Adrenal gland (tissue), 5 donors: ENCODE measurements around the gene TRAPPC3.

Experiments used
- CTCF ChIP-seq, 6 experiments: fragments of 450-650 bp in 4 of 6; fragments of 200-600 bp in 2 of 6; sonication (generic) in 1 of 6; IDR thresholded peaks; 1 replicate in 5 of 6; 2 replicates in 1 of 6; pipeline versions ENCODE4 v1.5.1 to v1.8.0; 2016 to 2021; ENCODE audit warnings: antibody characterized with exemption in 6 of 6, mild to moderate bottlenecking in 2 of 6, moderate library complexity in 1 of 6
- POLR2A ChIP-seq, 2 donors: fragments of 450-650 bp; IDR thresholded peaks; one replicate each; pipeline ENCODE4 v1.6.1; 2017; ENCODE audit warnings: antibody characterized with exemption in 2 of 2, mild to moderate bottlenecking in 2 of 2, moderate library complexity in 1 of 2
- donor health status: DM: no; HTN: no; CAD: no.

DNA sequence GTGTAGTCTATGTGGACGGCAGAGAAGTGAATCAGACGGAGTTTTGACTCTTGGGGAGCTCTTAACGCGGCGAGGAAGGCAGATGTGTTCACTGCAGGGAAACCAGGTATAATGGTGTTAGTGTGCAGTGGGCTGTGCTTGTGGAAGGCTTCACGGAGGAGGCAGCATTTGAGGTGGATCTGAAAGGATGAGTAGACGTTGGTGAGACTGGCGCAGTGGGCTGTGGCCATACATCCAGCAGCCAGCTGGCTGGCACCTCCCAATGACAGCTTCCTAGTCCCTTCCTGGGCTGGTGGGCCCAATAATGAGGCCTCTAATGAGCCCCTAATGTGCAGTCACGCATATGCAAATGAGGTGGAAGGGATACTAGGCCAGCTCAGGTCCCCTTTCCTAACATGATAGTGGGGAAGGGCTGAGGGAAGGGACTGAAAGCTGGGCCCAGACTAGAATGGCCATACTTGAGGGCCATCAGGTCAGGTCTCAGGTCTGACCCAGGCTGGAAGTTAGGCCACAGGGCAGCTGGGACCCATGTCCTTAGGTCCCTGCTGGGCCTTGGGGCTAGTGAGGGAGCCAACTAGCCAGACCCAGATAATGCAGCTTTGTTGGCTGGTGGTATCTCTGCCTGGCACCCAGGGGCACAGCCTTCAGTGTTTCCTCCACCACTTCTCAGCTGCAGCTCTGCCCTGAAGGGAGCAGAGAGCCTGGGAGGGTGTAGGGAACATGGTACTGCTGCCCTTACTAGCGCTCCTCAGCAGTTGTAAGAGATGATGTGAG, 10.5 kb upstream of the TRAPPC3 start:
- TF ChIP-seq CTCF (IDR thresholded peaks at IDR 0.05) (no peak), POLR2A (IDR thresholded peaks at IDR 0.05) (no peak)
